HG03196 (cell line): ENCODE results near the gene ADAM10.
"Not testable (repeated sequence)": the region's sequence is repeated elsewhere in the genome, so short reads cannot be mapped to it uniquely, and the experiment has no call there.

Experiments used
- ATAC-seq: cut with Tn5 transposase; IDR thresholded peaks from one replicate; pipeline ENCODE4 v1.9.1; 2021; ENCODE audit not compliant: unreplicated experiment

Gene ADAM10

DNA sequence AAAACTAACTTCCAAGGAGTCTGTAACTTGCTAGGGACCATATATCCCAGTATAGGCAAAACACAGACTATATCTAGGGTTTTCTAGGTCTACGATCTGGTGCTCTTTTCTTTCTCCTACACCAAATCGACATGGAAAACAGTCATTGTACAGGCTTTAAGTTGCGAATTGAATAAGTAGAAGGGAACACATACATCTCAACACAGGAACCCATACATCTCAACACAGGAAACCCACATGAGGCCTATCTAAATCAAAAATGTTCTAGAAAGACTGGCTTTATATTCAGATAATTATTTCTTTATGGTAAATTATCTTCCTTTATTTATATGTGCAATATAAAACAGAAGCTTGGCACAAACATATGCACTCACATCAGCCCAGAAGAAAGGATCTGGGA, 126.6 kb downstream of the ADAM10 start:
- no peak for ATAC-seq

DNA sequence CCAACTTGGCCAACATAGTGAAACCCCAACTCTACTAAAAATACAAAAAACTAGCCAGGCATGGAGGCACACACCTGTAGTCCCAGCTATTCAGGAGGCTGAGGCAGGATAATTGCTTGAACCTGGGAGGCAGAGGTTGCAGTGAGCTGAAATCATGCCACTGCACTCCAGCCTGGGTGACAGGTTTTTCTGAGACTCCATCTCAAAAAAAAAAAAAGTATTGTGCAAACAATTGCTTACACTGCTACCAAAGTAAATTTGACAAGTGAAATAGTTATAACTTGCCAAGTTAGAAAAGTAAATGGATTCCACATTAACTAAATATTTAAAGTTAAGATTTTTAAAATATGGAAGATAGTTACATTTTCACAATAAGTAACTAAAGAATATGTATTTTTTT, 129.2 kb downstream of the ADAM10 start:
- ATAC-seq: not testable (repeated sequence)

DNA sequence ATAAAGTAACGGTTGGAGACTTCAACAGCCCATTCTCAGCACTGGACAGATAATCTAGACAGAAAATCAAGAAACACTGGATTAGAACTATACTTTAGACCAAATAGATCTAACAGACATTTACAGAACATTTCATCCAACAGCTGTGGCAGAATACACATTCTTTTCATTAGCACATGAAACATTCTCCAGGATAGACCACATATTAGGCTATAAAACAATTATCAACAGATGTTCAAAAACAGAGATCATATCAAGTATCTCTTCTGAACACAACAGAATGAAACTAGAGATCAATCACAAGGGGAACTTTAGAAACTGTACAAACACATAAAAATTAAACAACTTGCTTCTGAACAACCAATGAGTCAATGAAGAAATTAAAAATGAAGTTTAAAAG, 133.3 kb downstream of the ADAM10 start:
- no peak for ATAC-seq

DNA sequence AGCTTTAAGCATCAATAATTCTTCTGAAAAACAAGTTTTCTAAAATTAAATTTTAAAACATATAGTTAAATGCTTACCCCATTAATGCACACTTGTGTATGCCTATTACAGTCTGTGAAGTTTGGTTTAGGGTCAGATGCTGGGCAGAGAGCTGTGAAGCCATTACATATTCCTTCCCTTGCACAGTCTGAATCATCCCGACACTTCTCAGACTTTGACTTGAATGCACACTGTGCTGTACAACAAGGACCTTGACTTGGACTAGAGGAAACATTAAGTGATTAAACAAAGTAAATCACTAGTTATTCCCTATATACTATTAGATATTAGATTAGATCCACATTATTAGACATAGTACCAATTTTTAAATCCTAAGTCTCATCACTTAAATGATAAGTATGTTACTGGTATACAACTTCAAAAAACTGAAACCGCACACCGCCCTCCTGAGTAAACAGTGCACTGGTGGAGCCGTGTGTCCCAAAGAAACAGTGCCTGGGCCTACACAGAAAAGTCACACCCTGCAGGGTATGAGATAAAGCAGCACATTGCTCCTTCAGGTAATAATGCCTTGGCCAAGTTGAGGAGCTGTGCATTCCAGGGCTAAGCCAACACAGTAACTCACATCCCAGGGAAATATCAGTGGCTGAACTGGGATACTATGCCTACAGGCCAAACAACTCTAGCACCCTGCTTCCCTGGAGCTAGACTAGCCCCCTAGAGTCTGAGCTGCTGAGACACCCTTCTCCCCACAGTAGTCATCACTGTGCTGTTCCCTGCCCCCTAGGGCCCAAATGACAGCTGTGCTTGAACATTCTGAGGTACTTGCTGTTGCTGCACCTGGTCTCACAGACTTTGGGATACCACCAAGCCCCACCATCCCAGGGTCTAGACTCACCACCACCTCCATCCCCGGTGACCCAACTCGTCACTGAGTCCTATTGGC, 137.5 kb downstream of the ADAM10 start:
- ATAC-seq: no peak

DNA sequence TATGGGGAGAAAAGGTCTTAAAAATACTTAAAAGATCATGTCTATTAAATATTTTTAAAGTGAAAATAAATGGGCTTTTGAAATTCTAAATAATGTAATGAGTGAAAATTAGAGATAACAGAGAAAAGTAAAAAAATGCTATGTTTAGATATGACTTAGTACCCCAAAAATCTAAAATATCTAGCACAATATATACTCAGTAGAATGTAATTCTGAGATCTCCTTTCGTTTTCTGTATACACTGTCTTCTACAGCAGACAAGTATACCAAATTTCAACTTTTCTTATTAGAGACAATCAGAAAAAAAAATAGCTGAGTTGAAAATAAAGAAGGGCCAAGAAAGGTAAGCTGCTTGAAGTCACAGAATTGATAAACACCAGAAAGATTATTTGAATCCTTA, 140.8 kb downstream of the ADAM10 start:
- no peak for ATAC-seq

DNA sequence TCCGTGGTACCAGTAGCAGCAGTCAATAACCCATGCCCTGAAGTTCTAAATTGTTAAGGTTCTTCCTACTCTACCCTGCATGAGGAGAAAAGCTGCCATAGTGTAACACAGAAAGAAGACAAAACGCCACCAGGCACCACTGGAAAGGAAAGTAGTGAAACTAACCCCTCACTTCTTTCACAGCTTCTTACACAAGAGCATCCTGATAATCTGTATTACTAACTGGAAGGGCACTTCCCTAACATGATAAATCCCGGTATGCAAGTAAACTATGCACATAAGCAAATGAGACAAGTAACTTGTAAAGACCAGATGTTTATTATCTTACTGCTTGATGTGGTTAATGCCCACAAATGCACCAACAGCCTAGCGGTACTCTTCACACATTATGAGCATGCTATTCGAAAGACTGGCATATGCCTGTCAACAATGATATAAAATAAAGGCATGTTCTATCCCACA, 141.3 kb downstream of the ADAM10 start:
- no peak for ATAC-seq

DNA sequence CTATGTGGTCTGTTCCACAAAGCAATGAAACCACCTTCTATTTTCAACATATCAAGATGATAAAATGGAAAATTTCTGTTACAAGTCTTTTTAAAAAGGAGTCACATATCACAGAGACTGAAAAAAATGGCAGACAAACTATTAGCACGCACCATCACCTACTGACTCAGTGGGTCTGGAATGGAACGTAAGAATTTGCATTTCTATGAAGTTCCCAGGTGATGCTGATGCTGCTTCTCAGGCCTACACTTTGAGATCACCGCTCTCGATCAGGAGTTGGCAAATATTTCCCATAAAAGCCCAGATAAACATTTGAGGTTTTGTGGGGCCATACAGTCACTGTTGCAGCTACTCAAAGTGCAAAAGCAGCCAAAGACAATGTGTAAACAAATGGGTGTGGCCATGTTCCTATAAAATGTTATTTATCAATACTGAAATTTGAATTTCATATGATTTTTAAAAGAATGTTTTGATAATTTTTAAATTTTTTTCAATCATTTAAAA, 142.9 kb downstream of the ADAM10 start:
- ATAC-seq: no peak

DNA sequence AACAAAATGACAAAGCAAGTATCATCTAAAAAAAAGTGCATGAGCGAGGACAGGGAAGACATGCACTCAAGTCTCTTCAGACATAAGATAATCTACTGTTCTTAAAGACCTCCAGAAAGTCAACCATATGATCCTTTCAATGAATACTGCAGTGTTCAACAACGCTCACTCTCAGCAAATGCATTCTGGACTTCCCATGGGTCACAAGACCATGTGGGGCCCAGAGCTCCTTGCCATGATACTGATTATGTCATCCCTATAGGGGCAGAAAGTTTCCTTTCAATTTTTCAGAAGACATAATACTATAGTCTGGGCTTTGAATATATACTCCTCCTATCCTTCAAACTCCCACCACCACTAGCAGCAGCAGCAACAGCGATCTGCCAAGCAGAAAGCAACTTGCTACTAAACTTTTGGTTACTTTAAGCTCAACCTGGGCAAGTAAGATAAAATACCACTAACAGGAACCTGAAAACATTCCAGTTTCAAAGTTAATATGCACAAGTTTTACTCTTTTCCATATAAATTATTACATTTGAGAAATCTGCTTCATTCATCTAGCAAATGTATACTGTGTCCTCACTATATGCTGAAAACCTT, 143.5 kb downstream of the ADAM10 start:
- ATAC-seq: no peak

DNA sequence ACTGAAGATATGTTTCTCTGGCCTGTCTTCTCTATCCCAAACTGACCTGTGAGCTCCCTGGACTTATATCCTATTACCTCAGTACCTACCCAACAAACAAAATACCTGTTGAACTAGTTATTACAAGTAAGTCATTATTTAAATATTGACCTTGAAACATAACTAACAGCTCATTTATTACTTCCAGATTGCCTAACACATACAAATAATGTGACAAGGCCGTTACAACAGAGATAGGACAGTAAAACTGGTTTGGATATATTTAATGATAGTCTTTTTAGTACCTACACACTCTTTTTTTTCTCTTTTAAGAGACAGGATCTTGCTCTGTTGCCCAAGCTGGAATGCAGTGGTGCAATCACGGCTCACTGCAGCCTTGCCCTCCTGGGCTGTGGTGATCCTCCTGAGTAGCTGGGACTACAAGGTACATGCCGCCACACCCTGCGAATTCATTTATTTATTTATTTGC, 145.0 kb downstream of the ADAM10 start:
- ATAC-seq: no peak

DNA sequence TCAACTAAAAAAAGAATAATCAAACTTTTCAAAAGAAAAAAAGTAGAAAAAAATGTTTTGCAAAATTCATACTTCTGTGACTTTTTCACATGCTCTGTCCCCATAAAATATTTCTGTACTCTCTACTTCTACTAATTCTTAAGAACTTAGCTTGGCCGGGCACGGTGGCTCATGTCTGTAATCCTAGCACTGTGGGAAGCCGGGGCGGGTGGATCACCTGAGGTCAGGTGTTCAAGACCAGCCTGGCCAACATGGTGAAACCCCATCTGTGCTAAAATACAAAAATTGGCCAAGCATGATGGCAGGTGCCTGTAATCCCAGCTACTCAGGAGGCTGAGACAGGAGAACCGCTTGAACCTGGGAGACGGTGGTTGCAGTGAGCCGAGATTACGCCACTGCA, 145.6 kb downstream of the ADAM10 start:
- ATAC-seq: not testable (repeated sequence)

DNA sequence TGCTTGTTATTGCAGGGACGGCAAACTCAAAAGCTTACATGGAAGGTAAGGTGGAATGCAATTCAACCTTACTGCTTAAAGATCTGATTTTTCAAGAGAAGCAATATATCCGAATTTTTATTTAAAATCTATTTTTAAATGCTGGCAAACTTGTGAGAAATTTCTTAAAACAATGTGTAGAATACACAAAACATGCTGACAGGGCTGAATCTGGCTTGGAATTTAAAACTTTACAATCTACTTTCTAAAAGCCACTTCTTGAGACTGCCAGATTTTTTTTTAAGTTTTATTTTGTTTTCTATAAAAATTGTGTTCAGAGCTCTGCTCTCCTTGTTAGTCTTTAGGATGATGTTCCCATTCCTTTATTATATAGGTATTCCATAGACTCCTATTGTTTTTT, 146.7 kb downstream of the ADAM10 start:
- no peak for ATAC-seq

DNA sequence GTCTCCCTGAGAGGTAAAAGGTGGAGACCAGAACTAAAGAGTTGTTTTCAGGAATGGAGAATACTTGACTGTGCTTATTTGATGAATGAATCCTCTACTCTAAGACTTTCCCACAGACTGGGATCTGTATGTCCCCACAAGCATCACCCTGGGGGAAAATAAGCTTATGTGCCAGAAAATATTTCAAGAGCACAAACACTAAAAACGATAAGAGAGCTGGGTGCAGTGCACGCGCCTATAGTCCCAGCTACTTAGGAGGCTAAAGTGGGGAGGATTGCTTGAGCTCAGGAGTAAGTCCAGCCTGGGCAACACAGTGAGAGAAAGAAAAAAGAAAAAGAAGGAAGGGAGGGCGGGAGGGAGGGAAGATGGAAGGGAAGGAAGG, 150.7 kb downstream of the ADAM10 start:
- ATAC-seq: no peak

DNA sequence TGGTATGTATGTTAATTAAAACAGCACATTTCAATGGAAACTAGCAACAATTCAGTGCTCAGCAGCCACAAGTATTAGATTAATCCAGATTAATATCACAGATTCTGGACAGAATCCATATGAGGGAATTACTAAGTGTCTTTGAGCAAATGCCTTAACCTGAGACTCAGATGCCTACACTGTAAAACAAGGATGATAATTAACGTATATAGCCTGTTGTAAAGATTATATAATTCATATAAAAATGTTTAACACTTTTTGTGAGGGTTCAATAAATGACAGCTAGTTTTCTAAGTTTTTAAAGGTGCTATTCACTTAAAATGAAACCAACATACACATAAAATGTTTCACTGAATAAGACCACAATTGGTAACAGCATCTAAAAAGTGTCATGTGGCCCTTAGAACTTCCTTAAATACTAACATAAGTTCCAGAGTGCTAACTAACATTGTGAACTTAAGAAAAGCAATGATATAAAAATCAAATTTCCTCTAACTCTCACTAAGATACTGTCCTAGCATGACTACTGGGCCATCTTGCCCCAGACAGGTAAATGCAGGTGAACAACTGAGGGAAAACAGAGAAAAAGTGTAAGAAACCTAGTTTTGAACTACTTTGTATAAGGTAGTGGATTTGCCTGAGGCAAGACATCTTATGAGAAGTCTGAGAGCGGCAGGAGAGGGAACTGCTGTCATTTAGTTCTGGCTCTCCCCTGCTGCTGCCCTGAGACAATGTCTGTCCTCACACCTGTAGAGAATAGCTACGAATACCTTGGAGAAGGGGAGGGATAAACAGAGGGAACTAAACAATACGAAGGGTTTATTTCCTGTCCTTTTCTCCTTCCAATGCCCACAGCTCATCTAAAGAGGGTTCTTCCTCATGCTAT, 151.3 kb downstream of the ADAM10 start:
- no peak for ATAC-seq

DNA sequence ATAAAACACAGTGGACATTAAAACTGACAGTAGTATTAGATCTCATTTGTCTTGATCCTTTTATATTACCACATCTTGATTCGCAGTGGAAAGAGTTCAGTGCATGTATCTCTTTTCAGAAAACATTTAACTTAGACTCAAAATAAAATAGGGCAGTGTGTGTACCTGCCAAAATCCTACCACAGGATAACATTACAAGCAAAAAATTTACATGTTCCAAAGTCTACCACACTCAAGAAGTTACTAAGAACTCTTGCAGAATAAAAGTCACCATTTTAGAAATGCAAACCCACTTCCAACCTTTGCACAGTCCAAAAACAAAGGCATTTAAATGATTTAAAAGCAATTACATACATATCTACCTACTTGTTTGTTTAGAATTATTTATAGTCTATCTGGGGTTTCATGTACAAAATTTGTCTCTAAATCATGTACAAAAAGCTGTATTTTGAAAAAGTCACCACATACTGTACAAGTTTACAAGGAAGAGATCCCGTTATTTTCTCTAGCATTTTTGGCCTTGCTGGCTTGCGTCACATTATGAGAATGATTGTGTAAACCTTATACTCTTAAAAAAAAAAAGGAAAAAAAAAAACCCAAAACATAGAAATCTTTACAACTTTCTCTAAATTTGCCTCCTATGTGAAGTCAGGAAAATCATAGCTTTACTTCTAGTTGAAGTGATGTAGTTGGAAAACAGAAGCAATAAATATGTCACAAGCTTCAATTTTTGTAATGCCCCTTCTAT, 153.8 kb downstream of the ADAM10 start:
- ATAC-seq: no peak

DNA sequence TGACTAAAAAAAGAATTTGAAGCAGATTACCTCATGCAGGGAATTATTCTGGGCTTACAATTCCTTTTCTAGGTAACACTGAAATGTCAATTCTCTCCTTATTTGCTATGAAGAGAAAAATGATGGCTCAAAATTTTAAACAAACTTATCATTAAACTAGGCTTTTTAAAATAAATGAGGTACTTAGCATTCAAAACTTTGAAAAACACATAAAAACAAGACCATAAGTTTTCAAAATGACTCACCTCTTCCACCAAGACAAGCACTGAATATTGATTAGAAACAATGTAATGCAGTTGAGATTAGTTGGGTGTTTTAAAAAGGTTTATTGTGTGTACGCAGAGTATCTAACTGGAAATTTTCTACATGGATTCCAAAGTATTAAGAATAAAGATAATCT, 154.6 kb downstream of the ADAM10 start:
- ATAC-seq: no peak

DNA sequence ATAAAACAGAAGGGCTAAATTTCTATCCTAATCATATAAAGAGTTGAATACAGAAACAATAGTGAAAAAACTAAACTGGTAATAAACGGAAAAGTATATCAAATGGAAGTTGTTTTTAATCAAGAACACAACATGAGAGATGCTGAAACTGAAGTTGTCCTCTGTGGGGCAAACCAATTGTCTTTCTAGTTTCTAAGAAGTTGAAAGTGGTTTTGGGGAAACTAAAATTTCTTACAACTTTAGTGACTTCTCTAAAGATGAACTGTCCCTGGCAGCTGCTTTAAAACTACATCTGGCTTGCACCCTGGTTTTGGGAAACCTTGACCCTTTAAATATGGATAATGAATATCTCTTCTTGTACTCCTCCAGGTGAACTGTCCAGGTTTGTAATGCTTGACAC, 155.6 kb downstream of the ADAM10 start:
- no peak for ATAC-seq

DNA sequence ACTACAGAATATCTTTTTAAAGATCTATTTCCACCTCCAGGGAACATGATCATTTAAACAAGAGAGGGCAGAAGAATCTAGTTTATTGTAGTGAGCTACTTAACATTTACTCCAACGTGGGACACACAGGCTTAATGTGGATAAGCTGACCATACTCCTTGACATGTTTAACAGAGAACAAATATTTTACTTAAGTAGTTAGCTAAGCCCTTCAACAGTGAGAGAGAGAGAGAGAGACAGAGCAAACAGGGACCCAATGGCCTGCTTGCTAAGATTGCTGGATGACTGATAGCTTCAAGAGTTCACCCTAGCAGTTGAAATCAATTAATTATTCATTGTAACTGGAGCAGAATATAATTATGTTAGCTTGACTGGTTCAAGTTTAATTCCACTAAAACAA, 158.6 kb downstream of the ADAM10 start:
- ATAC-seq: no peak

DNA sequence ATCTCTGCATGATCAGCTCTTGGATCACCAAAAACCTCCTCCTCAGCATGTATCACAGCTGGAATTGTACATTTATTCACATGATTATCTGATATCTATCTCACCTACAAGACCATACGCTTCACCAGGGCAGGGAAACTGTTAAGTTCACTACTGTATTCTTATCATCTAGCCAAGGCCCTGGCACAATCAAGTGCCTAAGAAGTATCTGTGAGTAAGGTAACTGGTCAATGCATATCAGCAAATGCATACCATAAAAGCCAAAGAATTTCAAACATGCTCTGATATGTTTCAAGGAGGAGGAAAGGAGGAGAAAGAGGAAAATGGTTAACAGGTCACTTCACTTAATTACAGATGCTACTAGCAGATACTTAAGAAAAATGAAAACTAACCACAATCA, 159.3 kb downstream of the ADAM10 start:
- no peak for ATAC-seq

DNA sequence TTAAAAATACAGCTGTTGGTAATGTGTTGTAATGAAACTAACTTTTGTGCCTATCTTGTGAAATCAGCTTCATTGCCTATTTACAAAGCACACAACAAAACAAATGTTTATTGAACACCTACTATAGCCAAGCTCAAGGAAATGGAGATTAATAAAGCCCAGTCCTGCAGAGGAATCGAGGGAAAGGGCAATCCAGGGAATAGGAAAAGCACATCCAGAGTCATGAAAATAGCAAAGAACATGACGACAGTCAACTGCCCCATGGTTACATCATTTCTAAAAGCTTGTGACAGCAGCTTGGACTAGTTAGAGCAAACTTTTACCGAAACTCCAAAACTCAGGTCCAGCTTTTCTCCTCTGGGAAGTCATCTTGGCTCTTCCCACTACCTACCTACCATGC, 160.5 kb downstream of the ADAM10 start:
- ATAC-seq: no peak

DNA sequence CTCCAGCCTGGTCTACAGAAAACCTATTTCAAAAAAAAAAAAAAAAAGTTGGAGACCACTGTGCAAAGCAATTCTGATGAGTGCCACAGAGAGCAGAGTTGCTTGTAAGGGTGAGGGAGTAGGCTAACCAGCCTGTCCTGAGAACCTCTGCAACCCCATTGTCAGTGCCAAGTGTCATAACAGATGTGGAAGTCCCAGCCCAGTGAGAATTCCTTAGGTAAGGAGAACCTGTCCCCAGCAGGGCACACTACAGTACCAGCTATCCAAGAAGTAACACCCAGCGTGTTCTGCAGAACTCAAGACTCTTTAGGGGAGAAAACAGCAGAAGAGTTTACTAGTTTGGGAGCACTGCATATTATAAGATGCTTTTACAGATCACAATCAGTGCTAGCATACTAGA, 161.4 kb downstream of the ADAM10 start:
- ATAC-seq: no peak
